ENCODE measurements around the gene RALGDS. TPM values are rescaled to one million over a fixed set of nuclear protein-coding genes. Genes with fewer than 3 reads are reported as not detected.

RALGDS gene
- total RNA-seq, 1 experiment from 2014 or later, result 40.1 TPM

GRCh38 chr9:133124123-133124906, 3.3 kb upstream of the RALGDS start:
- POLR2A ChIA-PET (ENCODE audit: low non-redundant PET), result no interaction called here
- Histone ChIP-seq H3K27ac (ENCODE audit: low read depth, low read length, poor library complexity, severe bottlenecking) (no peak overlapping the region), H3K36me3 (ENCODE audit: insufficient read depth, low read length, poor library complexity, severe bottlenecking) (no peaks in the 10 kb centered on the region), H3K27me3 (replicated peaks; ENCODE audit: insufficient read depth, low read depth, low read length, poor library complexity) (no peaks in the 10 kb centered on the region), H3K9me3 (ENCODE audit: low read depth, low read length, poor library complexity, severe bottlenecking) (no peaks in the 10 kb centered on the region), H3K4me3 (ENCODE audit: low read depth, low read length, poor library complexity, severe bottlenecking) (no peak overlapping the region), H3K4me1 (ENCODE audit: insufficient read depth, low read length, poor library complexity, severe bottlenecking) (peaks cover 12% of the 10 kb centered on the region)
- CTCF ChIA-PET, result no interaction called here
- TF ChIP-seq, protein P1, sequence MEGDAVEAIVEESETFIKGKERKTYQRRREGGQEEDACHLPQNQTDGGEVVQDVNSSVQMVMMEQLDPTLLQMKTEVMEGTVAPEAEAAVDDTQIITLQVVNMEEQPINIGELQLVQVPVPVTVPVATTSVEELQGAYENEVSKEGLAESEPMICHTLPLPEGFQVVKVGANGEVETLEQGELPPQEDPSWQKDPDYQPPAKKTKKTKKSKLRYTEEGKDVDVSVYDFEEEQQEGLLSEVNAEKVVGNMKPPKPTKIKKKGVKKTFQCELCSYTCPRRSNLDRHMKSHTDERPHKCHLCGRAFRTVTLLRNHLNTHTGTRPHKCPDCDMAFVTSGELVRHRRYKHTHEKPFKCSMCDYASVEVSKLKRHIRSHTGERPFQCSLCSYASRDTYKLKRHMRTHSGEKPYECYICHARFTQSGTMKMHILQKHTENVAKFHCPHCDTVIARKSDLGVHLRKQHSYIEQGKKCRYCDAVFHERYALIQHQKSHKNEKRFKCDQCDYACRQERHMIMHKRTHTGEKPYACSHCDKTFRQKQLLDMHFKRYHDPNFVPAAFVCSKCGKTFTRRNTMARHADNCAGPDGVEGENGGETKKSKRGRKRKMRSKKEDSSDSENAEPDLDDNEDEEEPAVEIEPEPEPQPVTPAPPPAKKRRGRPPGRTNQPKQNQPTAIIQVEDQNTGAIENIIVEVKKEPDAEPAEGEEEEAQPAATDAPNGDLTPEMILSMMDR (conservative IDR thresholded peaks at IDR 0.05; ENCODE audit: low read depth, low read length), result no peak
- no peak for TF ChIP-seq EZH2 (IDR thresholded peaks at IDR 0.05; ENCODE audit: borderline replicate concordance, low read depth, low read length, poor library complexity, severe bottlenecking)
- DNase-seq (ENCODE audit: low spot score), result no peak
- BruUV-seq (replicated peaks), result no TSS peak
- intact Hi-C loops (cut with micrococcal nuclease; ENCODE audit: unreplicated experiment), result loop anchor here (10.0 kb wide), 1 partner anchor 940 kb away; the partner anchor contains the start of gene BRD3

DNA sequence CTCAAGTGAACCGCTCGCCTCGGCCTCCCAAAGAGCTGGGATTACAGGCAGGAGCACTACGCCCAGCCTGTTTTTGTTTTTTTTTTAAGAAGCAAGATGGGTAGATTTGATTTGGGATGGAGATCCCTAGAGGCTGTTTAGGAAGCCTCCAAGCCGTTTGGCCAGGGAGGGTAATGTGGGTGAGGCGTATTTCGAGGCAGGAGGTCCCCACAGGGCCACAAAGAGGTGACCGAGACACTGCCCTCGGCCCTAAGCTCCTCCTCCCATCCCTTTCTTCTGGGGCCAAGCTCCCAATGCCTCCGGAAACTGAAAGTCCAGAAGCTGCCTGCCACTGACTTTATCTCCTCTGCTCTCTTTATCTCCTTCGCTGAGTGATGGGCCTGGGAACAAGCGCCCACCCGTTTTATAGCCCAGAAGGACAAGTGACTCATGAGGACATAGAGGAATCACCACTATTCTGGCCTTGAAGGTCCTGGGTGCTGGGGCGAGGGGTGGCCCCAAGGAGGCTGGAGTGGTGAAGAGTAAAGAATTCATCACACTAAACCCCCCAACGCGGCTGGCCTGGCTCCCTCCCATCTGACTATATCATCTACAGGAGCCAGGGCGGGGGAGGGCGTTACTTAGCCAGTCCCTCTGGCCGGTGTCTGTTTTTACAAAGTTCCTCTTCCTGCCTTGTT, 2.0 kb upstream of the RALGDS start:
- H3K4me3 ChIP-seq (ENCODE audit: low read depth, low read length, poor library complexity, severe bottlenecking), result no peak overlapping the region
- H3K4me1 ChIP-seq (ENCODE audit: insufficient read depth, low read length, poor library complexity, severe bottlenecking), result peaks cover 14% of the 10 kb centered on the region
- TF ChIP-seq, protein P1 (conservative IDR thresholded peaks at IDR 0.05; ENCODE audit: low read depth, low read length), result no peak
- no peak for TF ChIP-seq EZH2 (IDR thresholded peaks at IDR 0.05; ENCODE audit: borderline replicate concordance, low read depth, low read length, poor library complexity, severe bottlenecking)
- DNase-seq (ENCODE audit: low spot score), result no peak
- ChIA-PET POLR2A (ENCODE audit: low non-redundant PET) (no interaction called here), CTCF (no interaction called here)
- intact Hi-C loops (cut with micrococcal nuclease; ENCODE audit: unreplicated experiment), result loop anchor here (10.0 kb wide), 1 partner anchor 942 kb away; the partner anchor contains the start of gene BRD3
- H3K27ac ChIP-seq (ENCODE audit: low read depth, low read length, poor library complexity, severe bottlenecking), result no peak overlapping the region
- no TSS peak for BruUV-seq (replicated peaks)
- H3K36me3 ChIP-seq (ENCODE audit: insufficient read depth, low read length, poor library complexity, severe bottlenecking), result no peaks in the 10 kb centered on the region
- no peaks in the 10 kb centered on the region for H3K9me3 ChIP-seq (ENCODE audit: low read depth, low read length, poor library complexity, severe bottlenecking)
- no peaks in the 10 kb centered on the region for H3K27me3 ChIP-seq (replicated peaks; ENCODE audit: insufficient read depth, low read depth, low read length, poor library complexity)

- no peak for DNase-seq (ENCODE audit: low spot score)
- no peak overlapping the region for H3K4me3 ChIP-seq (ENCODE audit: low read depth, low read length, poor library complexity, severe bottlenecking)
- POLR2A ChIA-PET (ENCODE audit: low non-redundant PET), result no interaction called here
- intact Hi-C loops (cut with micrococcal nuclease; ENCODE audit: unreplicated experiment), result loop anchor here (10.0 kb wide), 1 partner anchor 942 kb away; the partner anchor contains the start of gene BRD3
- H3K4me1 ChIP-seq (ENCODE audit: insufficient read depth, low read length, poor library complexity, severe bottlenecking), result peaks cover 18% of the 10 kb centered on the region
- H3K27me3 ChIP-seq (replicated peaks; ENCODE audit: insufficient read depth, low read depth, low read length, poor library complexity), result no peaks in the 10 kb centered on the region
- TF ChIP-seq, protein P1 (conservative IDR thresholded peaks at IDR 0.05; ENCODE audit: low read depth, low read length), result no peak
- no peak for TF ChIP-seq EZH2 (IDR thresholded peaks at IDR 0.05; ENCODE audit: borderline replicate concordance, low read depth, low read length, poor library complexity, severe bottlenecking)
- no TSS peak for BruUV-seq (replicated peaks)
- no peaks in the 10 kb centered on the region for H3K9me3 ChIP-seq (ENCODE audit: low read depth, low read length, poor library complexity, severe bottlenecking)
- H3K36me3 ChIP-seq (ENCODE audit: insufficient read depth, low read length, poor library complexity, severe bottlenecking), result no peaks in the 10 kb centered on the region
- no peak overlapping the region for H3K27ac ChIP-seq (ENCODE audit: low read depth, low read length, poor library complexity, severe bottlenecking)
- CTCF ChIA-PET, result no interaction called here
Observed at GRCh38 chr9:133122605-133122934, 1.5 kb upstream of the RALGDS start.

Data from A673 (cell line).